Measurements from ENCODE around the gene SLC12A8.

DNA sequence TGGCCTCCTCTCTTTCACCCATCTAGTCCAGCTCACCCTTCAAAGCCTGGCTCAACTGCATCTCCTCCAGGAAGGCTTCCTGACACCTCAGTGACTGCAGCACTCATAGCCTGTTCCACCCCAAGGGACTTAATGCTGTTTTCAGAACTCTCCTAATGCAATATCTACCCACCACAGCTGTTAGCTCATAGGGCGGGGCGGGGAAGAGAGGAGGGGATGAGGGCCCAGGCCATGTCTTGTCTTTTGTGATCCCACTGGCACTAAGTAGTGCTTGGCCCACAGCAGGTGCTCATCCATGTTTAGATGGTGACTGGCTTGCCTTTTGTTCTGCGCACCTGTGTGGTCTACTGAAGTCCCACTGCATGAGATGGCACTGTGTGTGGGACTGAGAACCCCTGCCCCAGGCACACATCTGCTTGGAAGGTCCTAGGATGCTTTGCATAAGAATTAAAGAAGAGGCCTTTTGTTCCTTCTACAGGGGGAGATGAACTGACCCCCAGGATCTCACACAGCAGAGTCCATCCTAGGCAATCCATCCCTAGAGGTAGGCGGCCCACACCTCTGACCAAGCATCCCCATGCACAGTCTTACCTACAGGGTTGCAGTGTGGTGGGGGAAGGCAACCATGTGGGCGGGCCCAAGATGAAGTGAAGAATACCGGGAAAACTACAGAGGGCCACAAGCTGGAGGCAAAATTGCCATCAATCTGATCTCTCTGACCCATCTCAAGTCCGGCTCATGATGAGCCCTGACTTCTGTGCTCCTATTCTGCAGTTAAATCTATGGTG is 23.0 kb downstream of the SLC12A8 start:
- TF ChIP-seq, protein P1, sequence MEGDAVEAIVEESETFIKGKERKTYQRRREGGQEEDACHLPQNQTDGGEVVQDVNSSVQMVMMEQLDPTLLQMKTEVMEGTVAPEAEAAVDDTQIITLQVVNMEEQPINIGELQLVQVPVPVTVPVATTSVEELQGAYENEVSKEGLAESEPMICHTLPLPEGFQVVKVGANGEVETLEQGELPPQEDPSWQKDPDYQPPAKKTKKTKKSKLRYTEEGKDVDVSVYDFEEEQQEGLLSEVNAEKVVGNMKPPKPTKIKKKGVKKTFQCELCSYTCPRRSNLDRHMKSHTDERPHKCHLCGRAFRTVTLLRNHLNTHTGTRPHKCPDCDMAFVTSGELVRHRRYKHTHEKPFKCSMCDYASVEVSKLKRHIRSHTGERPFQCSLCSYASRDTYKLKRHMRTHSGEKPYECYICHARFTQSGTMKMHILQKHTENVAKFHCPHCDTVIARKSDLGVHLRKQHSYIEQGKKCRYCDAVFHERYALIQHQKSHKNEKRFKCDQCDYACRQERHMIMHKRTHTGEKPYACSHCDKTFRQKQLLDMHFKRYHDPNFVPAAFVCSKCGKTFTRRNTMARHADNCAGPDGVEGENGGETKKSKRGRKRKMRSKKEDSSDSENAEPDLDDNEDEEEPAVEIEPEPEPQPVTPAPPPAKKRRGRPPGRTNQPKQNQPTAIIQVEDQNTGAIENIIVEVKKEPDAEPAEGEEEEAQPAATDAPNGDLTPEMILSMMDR (IDR thresholded peaks at IDR 0.05 in 8 of 11, conservative IDR thresholded peaks at IDR 0.05 in 3 of 11), result no peak
- TF ChIP-seq POLR2AphosphoS5 (IDR thresholded peaks at IDR 0.05), result no peak
